ENCODE measurements around the gene CAMK2A. TPM values are rescaled to one million over a fixed set of nuclear protein-coding genes. Genes with fewer than 3 reads are reported as not detected.
A peak's percentile ranks its signal among the peaks of the same experiment; 100 is the strongest.
"Not testable (repeated sequence)": the region's sequence is repeated elsewhere in the genome, so short reads cannot be mapped to it uniquely, and the experiment has no call there.

The CAMK2A gene
- polyA plus RNA-seq, 1 of the 3 experiments (the other 2 are of a cell fraction), result 0.10 TPM

DNA sequence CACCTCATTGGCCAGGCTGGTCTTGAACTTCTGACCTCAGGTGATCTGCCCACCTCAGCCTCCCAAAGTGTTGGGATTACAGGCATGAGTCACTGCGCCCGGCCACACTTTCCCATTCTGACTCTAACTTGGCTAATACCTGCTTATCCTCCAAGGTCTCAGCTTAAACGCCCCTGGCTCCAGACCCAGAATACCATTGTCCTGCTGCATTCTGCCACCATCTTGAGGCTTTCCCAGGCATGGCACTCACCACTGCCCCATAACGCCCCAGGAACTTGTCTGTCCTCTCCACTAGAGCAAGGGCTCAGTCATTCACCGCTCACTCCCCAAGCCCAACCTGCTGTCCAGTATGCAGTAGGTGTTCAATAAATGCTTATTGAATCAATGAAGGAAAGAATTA is 39.8 kb downstream of the CAMK2A start:
- 97% methylated on average over 5 of the region's 5 CpGs for WGBS (ENCODE audit: low lambda C conversion rate)
- H3K9me3 ChIP-seq, result no peaks in the 10 kb centered on the region
- POLR2A ChIA-PET, result no interaction called here

GRCh38 chr5:150248946-150249345 is 40.6 kb downstream of the CAMK2A start:
- H3K4me1 ChIP-seq (ENCODE audit: control insufficient read depth in 1 of 2, insufficient read depth in 2 of 2, low read depth in 1 of 2, low read length in 1 of 2), result peaks cover 0 to 19% of the 10 kb centered on the region in 2 experiments; a peak in 1 of 4 replicates
- H3K9me3 ChIP-seq, result no peaks in the 10 kb centered on the region
- DNase-seq, result no peak
- no peak overlapping the region for H3K9ac ChIP-seq
- no peaks in the 10 kb centered on the region for H3K9me2 ChIP-seq
- H4K20me1 ChIP-seq (ENCODE audit: insufficient read depth), result no peaks in the 10 kb centered on the region
- no peak for TF ChIP-seq EP300 (IDR thresholded peaks at IDR 0.05; ENCODE audit: borderline replicate concordance in 1 of 2, low read depth in 1 of 2, low read length in 1 of 2)
- no peak for TF ChIP-seq CTCF (IDR thresholded peaks at IDR 0.05)
- no peak for TF ChIP-seq RFX5 (IDR thresholded peaks at IDR 0.05; ENCODE audit: low read length)
- TF ChIP-seq, protein P1, sequence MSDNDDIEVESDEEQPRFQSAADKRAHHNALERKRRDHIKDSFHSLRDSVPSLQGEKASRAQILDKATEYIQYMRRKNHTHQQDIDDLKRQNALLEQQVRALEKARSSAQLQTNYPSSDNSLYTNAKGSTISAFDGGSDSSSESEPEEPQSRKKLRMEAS (IDR thresholded peaks at IDR 0.05; ENCODE audit: low read depth), result no peak
- TF ChIP-seq GABPA (IDR thresholded peaks at IDR 0.05; ENCODE audit: low read depth), result no peak
- no peak for TF ChIP-seq EZH2phosphoT487 (IDR thresholded peaks at IDR 0.05; ENCODE audit: borderline replicate concordance, low read depth)
- TF ChIP-seq JUND (IDR thresholded peaks at IDR 0.05), result no peak
- no peak for TF ChIP-seq YY1 (IDR thresholded peaks at IDR 0.05; ENCODE audit: low read depth)
- no peak for TF ChIP-seq TEAD4 (IDR thresholded peaks at IDR 0.05; ENCODE audit: borderline replicate concordance, insufficient read depth)
- TF ChIP-seq CHD2 (IDR thresholded peaks at IDR 0.05; ENCODE audit: low read length, partially characterized antibody), result no peak
- TF ChIP-seq ELF1 (IDR thresholded peaks at IDR 0.05), result no peak
- TF ChIP-seq, protein P2, sequence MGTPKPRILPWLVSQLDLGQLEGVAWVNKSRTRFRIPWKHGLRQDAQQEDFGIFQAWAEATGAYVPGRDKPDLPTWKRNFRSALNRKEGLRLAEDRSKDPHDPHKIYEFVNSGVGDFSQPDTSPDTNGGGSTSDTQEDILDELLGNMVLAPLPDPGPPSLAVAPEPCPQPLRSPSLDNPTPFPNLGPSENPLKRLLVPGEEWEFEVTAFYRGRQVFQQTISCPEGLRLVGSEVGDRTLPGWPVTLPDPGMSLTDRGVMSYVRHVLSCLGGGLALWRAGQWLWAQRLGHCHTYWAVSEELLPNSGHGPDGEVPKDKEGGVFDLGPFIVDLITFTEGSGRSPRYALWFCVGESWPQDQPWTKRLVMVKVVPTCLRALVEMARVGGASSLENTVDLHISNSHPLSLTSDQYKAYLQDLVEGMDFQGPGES (IDR thresholded peaks at IDR 0.05; ENCODE audit: low read depth, low read length), result no peak
- no peak for TF ChIP-seq NFIC (IDR thresholded peaks at IDR 0.05; ENCODE audit: borderline replicate concordance)
- CTCF ChIA-PET, result interaction anchor here (1.0 kb wide), 1 partner anchor 21 kb away, joined by 3 read pairs; no protein-coding TSS in a partner anchor
- H3F3A ChIP-seq (replicated peaks; ENCODE audit: insufficient read depth), result no peaks in the 10 kb centered on the region
- H3K27me3 ChIP-seq (ENCODE audit: insufficient read depth), result no peaks in the 10 kb centered on the region
- H3K79me2 ChIP-seq (ENCODE audit: insufficient read depth), result no peaks in the 10 kb centered on the region
- no peaks in the 10 kb centered on the region for H3K36me3 ChIP-seq (replicated peaks in 1 of 2; ENCODE audit: control insufficient read depth in 1 of 2, insufficient read depth in 2 of 2, low read length in 1 of 2)
- WGBS (ENCODE audit: low lambda C conversion rate), result 72% methylated on average over 2 of the region's 3 CpGs
- H2AFZ ChIP-seq (ENCODE audit: low read depth), result no peak overlapping the region
- no peak overlapping the region for H3K4me2 ChIP-seq
- POLR2A ChIA-PET, result no interaction called here
- H3K27ac ChIP-seq (ENCODE audit: low read depth in 2 of 2, low read length in 1 of 2), result no peak overlapping the region
- no peak overlapping the region for H3K4me3 ChIP-seq (ENCODE audit: low read depth in 2 of 2, low read length in 1 of 2)

More for the DNA sequence above, 39.8 kb downstream of the CAMK2A start:
- Histone ChIP-seq H3K4me1 (ENCODE audit: control insufficient read depth in 1 of 2, insufficient read depth in 2 of 2, low read depth in 1 of 2, low read length in 1 of 2) (peaks cover 0 to 14% of the 10 kb centered on the region in 2 experiments; a peak in 1 of 4 replicates), H3K4me2 (no peak overlapping the region), H3K4me3 (ENCODE audit: low read depth in 2 of 2, low read length in 1 of 2) (no peak overlapping the region), H4K20me1 (ENCODE audit: insufficient read depth) (no peaks in the 10 kb centered on the region), H3K27me3 (ENCODE audit: insufficient read depth) (no peaks in the 10 kb centered on the region), H3K9ac (no peak overlapping the region), H3K36me3 (replicated peaks in 1 of 2; ENCODE audit: control insufficient read depth in 1 of 2, insufficient read depth in 2 of 2, low read length in 1 of 2) (no peaks in the 10 kb centered on the region), H3K27ac (ENCODE audit: low read depth in 2 of 2, low read length in 1 of 2) (no peak overlapping the region), H3K79me2 (ENCODE audit: insufficient read depth) (no peaks in the 10 kb centered on the region), H3F3A (replicated peaks; ENCODE audit: insufficient read depth) (no peaks in the 10 kb centered on the region), H3K9me2 (no peaks in the 10 kb centered on the region), H2AFZ (ENCODE audit: low read depth) (no peak overlapping the region)
- no peak for DNase-seq
- CTCF ChIA-PET, result interaction anchor here (1.0 kb wide), 1 partner anchor 20 kb away, joined by 3 read pairs; no protein-coding TSS in a partner anchor
- no peak for TF ChIP-seq SMC3 (IDR thresholded peaks at IDR 0.05; ENCODE audit: low read depth, low read length)
- TF ChIP-seq RAD21 (IDR thresholded peaks at IDR 0.05; ENCODE audit: low read length), result 0 out of 2 replicates have a peak, but pooled peaks have one; percentile 12

DNA sequence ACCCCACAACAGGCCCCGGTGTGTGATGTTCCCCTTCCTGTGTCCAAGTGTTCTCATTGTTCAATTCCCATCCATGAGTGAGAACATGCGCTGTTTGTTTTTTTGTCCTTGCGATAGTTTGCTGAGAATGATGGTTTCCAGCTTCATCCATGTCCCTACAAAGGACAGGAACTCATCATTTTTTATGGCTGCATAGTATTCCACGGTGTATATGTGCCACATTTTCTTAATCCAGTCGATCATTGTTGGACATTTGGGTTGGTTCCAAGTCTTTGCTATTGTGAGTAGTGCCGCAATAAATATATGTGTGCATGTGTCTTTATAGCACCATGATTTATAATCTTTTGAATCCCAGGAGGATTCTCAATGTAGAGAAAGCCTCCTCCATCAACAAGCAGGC is 41.1 kb downstream of the CAMK2A start:
- CTCF ChIA-PET, result interaction anchor here (0.7 to 1.0 kb wide), 2 partner anchors 18 to 22 kb away, joined by 3 read pairs; no protein-coding TSS in a partner anchor
- H3K4me2 ChIP-seq; H3F3A ChIP-seq (replicated peaks; ENCODE audit: insufficient read depth); H3K36me3 ChIP-seq (replicated peaks in 1 of 2; ENCODE audit: control insufficient read depth in 1 of 2, insufficient read depth in 2 of 2, low read length in 1 of 2); H3K9me2 ChIP-seq; H3K9ac ChIP-seq; H3K27me3 ChIP-seq (ENCODE audit: insufficient read depth); H3K79me2 ChIP-seq (ENCODE audit: insufficient read depth); DNase-seq; H4K20me1 ChIP-seq (ENCODE audit: insufficient read depth); H3K9me3 ChIP-seq; H3K27ac ChIP-seq (ENCODE audit: low read depth in 2 of 2, low read length in 1 of 2); H3K4me3 ChIP-seq (ENCODE audit: low read depth in 2 of 2, low read length in 1 of 2); POLR2A ChIA-PET; H2AFZ ChIP-seq (ENCODE audit: low read depth): not testable (repeated sequence)
- H3K4me1 ChIP-seq (ENCODE audit: control insufficient read depth in 1 of 2, insufficient read depth in 2 of 2, low read depth in 1 of 2, low read length in 1 of 2), result peaks cover 0 to 19% of the 10 kb centered on the region in 2 experiments; a peak in 1 of 4 replicates
- 81% methylated on average over 6 of the region's 6 CpGs for WGBS (ENCODE audit: low lambda C conversion rate)
